Amniotic epithelial cell (primary cell): ENCODE data around the gene ZNF737.
"Not testable (repeated sequence)": the region's sequence is repeated elsewhere in the genome, so short reads cannot be mapped to it uniquely, and the experiment has no call there.

Source experiments
- DNase-seq: peaks from one replicate; pipeline ENCODE4 v3.0.0-alpha.2; 2010; ENCODE audit warnings: low read depth

ZNF737 gene

DNA sequence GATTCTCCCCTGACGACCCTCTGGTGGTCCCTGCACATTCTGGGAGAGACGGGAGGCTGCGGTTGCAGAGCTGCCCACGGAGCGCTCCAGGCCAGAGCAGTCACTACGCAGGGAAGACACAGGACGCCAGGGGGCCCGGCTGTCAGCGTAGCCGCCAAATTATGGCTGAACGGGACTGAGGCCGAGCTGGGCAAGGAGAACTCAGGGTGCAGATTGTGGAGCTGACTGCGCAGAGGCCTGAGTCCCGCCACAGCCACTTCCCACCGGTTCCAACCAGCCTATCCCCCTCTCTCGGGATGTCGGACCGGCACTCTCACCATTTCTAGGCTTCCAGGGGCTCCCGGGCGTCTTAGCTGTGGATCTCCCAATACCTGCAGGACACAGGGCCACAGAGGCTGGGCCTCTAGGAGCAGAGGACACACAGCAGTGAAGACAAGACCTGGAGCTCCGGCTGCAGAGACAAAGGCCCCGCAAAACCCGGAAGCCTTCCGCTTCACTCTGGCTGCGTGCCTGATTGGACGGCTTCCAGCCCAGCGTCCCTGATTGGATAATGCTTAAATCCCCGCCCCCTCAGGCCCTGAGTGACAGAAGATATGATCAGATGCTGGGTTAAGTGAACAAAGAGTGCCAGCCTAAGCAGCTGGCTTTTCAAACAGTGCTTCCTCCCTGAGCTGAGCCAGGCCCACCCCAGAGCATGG, at the start of gene ZNF737:
Gene ZNF737 (minus strand): TSS at position 461 of the 698 bp plus-strand sequence. CDS start 141 bp downstream, at position 320.
- DNase-seq, result peak; percentile 94

DNA sequence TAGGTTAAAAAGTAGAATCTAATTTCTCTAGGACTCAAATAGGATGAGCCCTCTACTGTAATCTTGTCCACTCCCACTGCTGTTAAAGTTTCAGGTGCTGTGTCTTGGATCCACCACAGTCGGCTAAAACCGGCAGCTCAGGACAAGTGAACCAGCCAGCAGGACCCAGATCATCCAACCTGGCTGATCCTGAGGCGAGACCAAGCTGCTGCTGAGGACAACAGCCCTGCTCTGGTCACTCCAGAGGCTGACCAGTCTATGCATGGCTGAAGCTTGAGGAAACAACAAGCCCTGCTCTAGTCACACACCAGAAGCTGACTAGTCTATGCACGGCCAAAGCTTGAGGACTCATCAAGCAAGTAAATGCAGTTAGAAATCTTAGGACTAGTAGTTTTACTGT, 49.4 kb upstream of the ZNF737 start:
- DNase-seq, result not testable (repeated sequence)

DNA sequence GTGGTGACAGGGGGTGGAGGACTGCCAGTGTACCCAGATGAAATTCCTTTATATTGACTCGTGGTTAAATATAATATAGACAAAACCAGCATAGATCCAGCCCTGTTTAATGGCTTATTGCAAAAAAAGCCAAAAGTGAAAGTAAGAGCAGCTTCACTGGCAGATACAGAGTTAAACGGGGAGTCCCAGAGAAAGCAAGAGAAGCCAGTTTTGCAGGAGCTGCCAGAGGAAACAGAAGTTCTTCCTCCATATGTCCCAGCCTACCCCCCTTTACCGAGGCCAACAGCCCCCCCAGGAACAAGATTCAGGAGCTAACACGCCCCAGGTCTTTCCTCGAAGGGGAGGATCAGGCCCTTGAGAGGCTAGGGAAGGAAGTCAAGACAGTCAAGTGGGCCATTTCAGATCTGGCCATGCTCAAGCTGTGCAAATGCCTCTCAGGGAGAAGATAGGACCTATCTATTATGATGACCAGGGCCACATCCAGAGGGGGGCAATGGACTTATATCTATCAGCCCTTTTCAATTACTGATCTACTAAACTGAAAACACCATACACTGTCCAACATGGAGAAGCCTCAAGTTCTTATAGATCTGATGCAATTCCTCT, 47.2 kb upstream of the ZNF737 start:
- DNase-seq, result no peak

DNA sequence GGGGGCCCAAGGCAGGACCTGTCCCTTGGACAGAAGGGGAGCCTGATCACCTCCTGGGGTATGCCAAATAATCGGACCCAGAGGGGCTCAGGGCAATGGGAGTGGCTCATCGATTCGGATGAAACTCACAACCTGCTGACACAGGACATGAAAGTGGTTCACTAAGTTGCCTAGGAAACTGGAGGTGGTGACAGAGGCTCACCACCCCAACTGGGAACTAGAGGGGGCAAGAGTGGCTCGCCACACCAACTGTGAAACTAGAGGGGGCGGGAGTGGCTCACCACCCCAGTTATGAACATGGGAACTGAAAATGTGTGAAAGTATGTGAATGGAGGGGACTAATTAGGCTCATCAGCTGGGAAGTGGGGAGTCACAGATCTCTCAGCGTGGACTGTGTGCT, 46.3 kb upstream of the ZNF737 start:
- no peak for DNase-seq

DNA sequence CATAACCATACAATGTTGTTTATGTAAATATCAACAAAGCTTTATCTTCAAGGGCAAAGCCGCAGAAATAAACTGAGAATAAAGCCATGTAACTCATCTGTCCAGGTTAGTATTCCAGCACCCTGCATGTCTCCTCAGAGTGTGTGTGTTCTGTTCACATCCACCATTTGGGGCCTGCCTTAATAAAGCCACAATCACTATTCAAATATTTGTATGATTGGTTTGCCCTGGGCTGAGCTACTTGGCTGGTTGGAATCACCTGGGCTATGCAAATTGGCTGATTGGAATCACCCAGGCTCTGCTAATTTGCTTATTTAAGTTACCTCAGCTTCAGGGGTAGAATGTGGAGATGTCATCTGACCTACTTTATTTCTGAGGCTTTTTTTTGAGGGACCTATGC, 42.4 kb upstream of the ZNF737 start:
- no peak for DNase-seq

DNA sequence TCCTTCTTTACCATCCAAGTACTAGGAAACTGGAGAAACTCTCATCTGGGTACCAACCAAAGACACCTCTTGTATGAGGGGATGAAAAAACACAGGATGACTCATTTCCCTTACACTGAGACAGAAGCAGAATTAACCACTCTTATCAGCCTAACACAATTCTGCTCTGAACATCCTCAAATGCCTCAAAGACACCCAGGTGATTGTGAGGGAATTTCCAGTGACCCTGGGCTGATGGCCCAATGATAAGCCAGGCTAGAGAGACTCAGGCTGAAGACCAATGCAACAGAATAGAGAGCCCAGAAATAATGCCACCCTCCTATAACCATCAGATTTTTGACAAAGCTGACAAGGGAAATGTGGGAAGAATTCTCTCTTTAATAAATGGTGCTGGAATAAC, 7.0 kb downstream of the ZNF737 start:
- no peak for DNase-seq

DNA sequence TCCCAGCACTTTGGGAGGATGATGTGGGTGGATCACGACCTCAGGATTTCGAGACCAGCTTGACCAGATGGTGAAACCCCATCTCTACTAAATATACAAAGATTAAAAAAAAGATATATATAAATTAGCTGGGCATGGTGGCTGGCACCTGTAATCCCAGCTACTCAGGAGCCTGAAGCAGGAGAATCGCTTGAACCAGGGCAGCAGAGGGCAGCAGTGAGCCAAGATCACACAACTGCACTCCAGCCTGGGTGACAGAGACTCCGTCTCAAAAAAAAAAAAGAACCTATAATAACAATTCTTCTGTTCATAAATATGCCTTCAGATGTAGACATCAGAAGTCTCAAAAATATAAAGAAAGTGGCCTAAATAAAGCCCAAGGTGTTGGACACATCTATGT, 7.6 kb downstream of the ZNF737 start:
- no peak for DNase-seq

DNA sequence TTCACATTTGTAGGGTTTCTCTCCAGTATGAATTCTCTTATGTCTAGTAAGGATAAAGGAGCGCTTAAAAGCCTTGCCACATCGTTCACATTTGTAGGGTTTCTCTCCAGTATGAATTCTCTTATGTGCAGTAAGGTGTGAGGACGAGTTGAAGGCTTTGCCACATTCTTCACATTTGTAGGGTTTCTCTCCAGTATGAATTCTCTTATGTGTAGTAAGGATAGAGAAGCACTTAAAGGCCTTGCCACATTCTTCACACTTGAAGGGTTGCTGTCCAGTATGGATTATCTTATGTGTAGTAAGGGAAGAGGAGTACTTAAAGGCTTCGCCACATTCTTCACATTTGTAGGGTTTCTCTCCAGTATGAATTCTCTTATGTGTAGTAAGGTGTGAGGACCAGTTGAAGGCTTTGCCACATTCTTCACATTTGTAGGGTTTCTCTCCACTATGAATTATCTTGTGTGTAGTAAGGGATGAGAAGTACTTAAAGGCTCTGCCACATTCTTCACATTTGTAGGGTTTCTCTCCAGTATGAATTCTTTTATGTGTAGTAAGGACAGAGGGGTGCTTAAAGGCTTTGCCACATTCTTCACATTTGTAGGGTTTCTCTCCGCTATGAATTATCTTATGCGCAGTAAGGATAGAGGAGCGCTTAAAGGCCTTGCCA, 20.8 kb downstream of the ZNF737 start:
- DNase-seq, result not testable (repeated sequence)

DNA sequence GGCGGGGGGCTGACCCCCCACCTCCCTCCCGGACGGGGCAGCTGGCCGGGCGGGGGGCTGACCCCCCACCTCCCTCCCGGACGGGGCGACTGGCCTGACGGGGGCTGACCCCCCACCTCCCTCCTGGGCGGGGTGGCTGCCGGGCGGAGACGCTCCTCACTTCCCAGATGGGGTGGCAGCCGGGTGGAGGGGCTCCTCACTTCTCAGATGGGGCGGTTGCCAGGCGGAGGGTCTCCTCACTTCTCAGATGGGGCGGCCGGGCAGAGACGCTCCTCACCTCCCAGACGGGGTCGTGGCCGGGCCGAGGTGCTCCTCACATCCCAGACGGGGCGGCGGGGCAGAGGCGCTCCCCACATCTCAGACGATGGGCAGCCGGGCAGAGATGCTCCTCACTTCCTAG, 35.3 kb downstream of the ZNF737 start:
- DNase-seq, result not testable (repeated sequence)

DNA sequence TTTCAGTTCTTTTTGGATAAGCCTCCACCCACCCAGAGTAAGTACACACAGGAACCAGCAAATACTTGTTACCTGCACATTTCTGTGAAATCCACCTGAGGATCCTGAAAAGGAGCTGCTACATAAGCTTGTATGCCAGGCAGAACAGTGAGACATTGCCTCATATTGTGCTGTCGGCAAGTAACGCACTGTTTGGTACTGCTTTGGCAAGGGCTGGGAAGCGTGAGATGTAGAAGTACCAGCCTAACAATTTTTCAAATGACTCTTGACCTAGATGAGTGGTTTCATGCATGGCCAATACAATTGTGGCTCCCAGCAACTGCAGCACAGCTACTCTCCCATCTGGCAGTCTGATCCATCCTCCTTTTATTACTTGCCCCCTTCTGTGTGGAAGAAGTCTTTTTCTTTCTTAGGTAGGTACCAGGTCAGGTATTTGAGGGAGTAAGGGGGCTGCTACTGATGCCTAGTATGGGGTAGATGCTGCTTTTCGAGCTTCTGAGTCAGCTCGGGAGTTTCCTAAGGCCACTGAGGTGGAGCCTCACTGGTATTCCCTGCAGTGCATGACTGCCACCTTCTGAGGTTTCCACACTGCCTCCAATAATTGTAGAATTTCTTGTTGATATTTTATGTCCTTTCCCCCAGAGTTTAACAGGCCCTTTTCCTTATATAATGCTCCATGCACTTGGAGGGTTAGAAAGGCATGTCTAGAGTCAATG, 52.2 kb downstream of the ZNF737 start:
- DNase-seq, result no peak

DNA sequence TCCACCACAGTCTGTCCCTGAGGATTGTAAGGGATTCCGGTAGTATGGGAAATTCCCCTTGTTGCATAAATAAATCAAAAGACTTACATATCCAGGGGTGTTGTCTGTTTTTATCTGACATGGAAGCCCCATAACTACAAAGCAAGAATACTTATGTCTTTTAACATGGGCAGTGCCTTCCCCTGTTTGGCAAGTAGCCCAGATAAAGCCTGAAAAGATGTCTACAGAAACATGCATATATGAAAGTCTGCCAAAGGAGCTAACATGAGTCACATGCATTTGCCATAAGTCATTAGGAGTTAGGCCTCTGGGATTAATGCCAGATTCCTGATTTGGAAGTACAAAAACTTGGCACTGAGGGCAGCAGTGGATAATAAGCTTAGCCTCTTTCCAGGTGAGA, 62.1 kb downstream of the ZNF737 start:
- peak; percentile 1 for DNase-seq
